GM21526 (cell line): ENCODE results near the gene SEPTIN6.

ENCODE experiments used
- ATAC-seq: cut with Tn5 transposase; IDR thresholded peaks from one replicate; pipeline ENCODE4 v1.9.1; 2021; ENCODE audit warnings: moderate library complexity; ENCODE audit not compliant: unreplicated experiment, low FRiP score

SEPTIN6 gene

GRCh38 chrX:119693040-119693995, at the start of gene SEPTIN6:
Gene SEPTIN6, minus strand, starts transcription at chrX:119693168. Its CDS starts 63 bp downstream, at chrX:119693105.
- peak; percentile 61 for ATAC-seq

- ATAC-seq, result no peak
Measured at GRCh38 chrX:119738742-119739141, 45.8 kb upstream of the SEPTIN6 start.

- ATAC-seq, result no peak
Measured at GRCh38 chrX:119736206-119736764, 43.3 kb upstream of the SEPTIN6 start.

GRCh38 chrX:119735467-119735866, 42.5 kb upstream of the SEPTIN6 start:
- ATAC-seq, result no peak

GRCh38 chrX:119734897-119735339, 42.0 kb upstream of the SEPTIN6 start:
- no peak for ATAC-seq

GRCh38 chrX:119729408-119730201, 36.6 kb upstream of the SEPTIN6 start:
- ATAC-seq, result peak; percentile 66

GRCh38 chrX:119728487-119728886, 35.5 kb upstream of the SEPTIN6 start:
- no peak for ATAC-seq

- ATAC-seq, result no peak
Measured at GRCh38 chrX:119726900-119727555, 34.1 kb upstream of the SEPTIN6 start.

GRCh38 chrX:119721926-119722325, 29.0 kb upstream of the SEPTIN6 start:
- no peak for ATAC-seq

GRCh38 chrX:119721487-119721886, 28.5 kb upstream of the SEPTIN6 start:
- ATAC-seq, result no peak

GRCh38 chrX:119709630-119710029, 16.7 kb upstream of the SEPTIN6 start:
- ATAC-seq, result no peak

GRCh38 chrX:119708936-119709335, 16.0 kb upstream of the SEPTIN6 start:
- ATAC-seq, result no peak

- ATAC-seq, result no peak
Measured at GRCh38 chrX:119706616-119707015, 13.6 kb upstream of the SEPTIN6 start.

- no peak for ATAC-seq
Measured at GRCh38 chrX:119698845-119699244, 5.9 kb upstream of the SEPTIN6 start.

- ATAC-seq, result no peak
Measured at GRCh38 chrX:119696251-119696890, 3.4 kb upstream of the SEPTIN6 start.

- no peak for ATAC-seq
Measured at GRCh38 chrX:119695535-119696050, 2.6 kb upstream of the SEPTIN6 start.

- ATAC-seq, result no peak
Measured at GRCh38 chrX:119694601-119695534, 1.9 kb upstream of the SEPTIN6 start.

- no peak for ATAC-seq
Measured at GRCh38 chrX:119693996-119694451, 1.1 kb upstream of the SEPTIN6 start.
